SK-N-SH treated with all-trans-retinoic acid at 6 μM for 48 hours (cell line): Measurements from ENCODE around the gene ZNF292.
"Not testable (repeated sequence)": the region's sequence is repeated elsewhere in the genome, so short reads cannot be mapped to it uniquely, and the experiment has no call there.

Source experiments
- ATAC-seq: fragments of 200-7000 bp; cut with Tn5 transposase; 3 replicates; pipeline ENCODE4 v1.9.1; 2020; ENCODE audit warnings: mild to moderate bottlenecking, moderate library complexity
- ARNTL ChIP-seq: fragments of 450-650 bp; formaldehyde crosslinking; IDR thresholded peaks from 2 replicates; pipeline ENCODE4 v1.5.0; 2020; ENCODE audit warnings: low read depth, mild to moderate bottlenecking, moderate library complexity, borderline replicate concordance
- BACH2 ChIP-seq: fragments of 250-450 bp; sonication (Bioruptor Pico); IDR thresholded peaks from 2 replicates; pipeline ENCODE4 v1.9.0; 2021; ENCODE audit warnings: mild to moderate bottlenecking, borderline replicate concordance
- CREB5 ChIP-seq: fragments of 250-450 bp; sonication (Bioruptor Pico); IDR thresholded peaks from 2 replicates; pipeline ENCODE4 v1.5.1; 2020; ENCODE audit warnings: low read depth, mild to moderate bottlenecking, moderate library complexity
- CSDC2 ChIP-seq: fragments of 250-450 bp; sonication (Bioruptor Pico); IDR thresholded peaks from 2 replicates; pipeline ENCODE4 v1.5.0; 2020; ENCODE audit warnings: mild to moderate bottlenecking, moderate library complexity
- ESRRG ChIP-seq: fragments of 250-450 bp; sonication (Bioruptor Pico); IDR thresholded peaks from 2 replicates; pipeline ENCODE4 v1.6.1; 2021; ENCODE audit warnings: mild to moderate bottlenecking
- GLIS3 ChIP-seq: fragments of 250-450 bp; sonication (Bioruptor Pico); IDR thresholded peaks from 2 replicates; pipeline ENCODE4 v1.5.0; 2020; ENCODE audit warnings: mild to moderate bottlenecking, moderate library complexity
- ISL1 ChIP-seq: fragments of 250-450 bp; sonication (Bioruptor Pico); IDR thresholded peaks from 2 replicates; pipeline ENCODE4 v2.1.2; 2022; ENCODE audit warnings: mild to moderate bottlenecking, moderate library complexity
- OSR1 ChIP-seq: fragments of 250-450 bp; sonication (Bioruptor Pico); IDR thresholded peaks from 2 replicates; pipeline ENCODE4 v1.8.0; 2022; ENCODE audit warnings: moderate library complexity, mild to moderate bottlenecking, inconsistent platforms
- PATZ1 ChIP-seq: fragments of 250-450 bp; sonication (Bioruptor Pico); IDR thresholded peaks from 2 replicates; pipeline ENCODE4 v1.8.0; 2020; ENCODE audit warnings: mild to moderate bottlenecking, moderate library complexity, borderline replicate concordance
- POU6F1 ChIP-seq: fragments of 250-450 bp; sonication (Bioruptor Pico); IDR thresholded peaks from 2 replicates; pipeline ENCODE4 v1.8.0; 2021; ENCODE audit warnings: low read depth, mild to moderate bottlenecking, moderate library complexity, borderline replicate concordance
- PPARA ChIP-seq: fragments of 250-450 bp; sonication (Bioruptor Pico); IDR thresholded peaks from 2 replicates; pipeline ENCODE4 v1.5.0; 2020; ENCODE audit warnings: mild to moderate bottlenecking, borderline replicate concordance
- RARB ChIP-seq: fragments of 250-450 bp; sonication (Bioruptor Pico); IDR thresholded peaks from 2 replicates; pipeline ENCODE4 v1.8.0; 2021; ENCODE audit warnings: mild to moderate bottlenecking, moderate library complexity
- SNAI2 ChIP-seq: fragments of 250-450 bp; sonication (Bioruptor Pico); IDR thresholded peaks from 2 replicates; pipeline ENCODE4 v1.5.0; 2020; ENCODE audit warnings: mild to moderate bottlenecking, moderate library complexity
- TCF4 ChIP-seq: fragments of 250-450 bp; sonication (Bioruptor Pico); IDR thresholded peaks from 2 replicates; pipeline ENCODE4 v1.8.0; 2021; ENCODE audit warnings: mild to moderate bottlenecking, moderate library complexity, borderline replicate concordance
- TOX ChIP-seq: fragments of 250-450 bp; sonication (Bioruptor Pico); IDR thresholded peaks from 2 replicates; pipeline ENCODE4 v1.8.0; 2021; ENCODE audit warnings: mild to moderate bottlenecking, moderate library complexity, borderline replicate concordance
- TSHZ2 ChIP-seq: fragments of 250-450 bp; sonication (Bioruptor Pico); IDR thresholded peaks from 2 replicates; pipeline ENCODE4 v1.5.0; 2020; ENCODE audit warnings: mild to moderate bottlenecking, moderate library complexity
- ZC3H10 ChIP-seq: fragments of 250-450 bp; sonication (Bioruptor Pico); IDR thresholded peaks from 2 replicates; pipeline ENCODE4 v1.5.1; 2021; ENCODE audit warnings: mild to moderate bottlenecking, moderate library complexity
- ZFP3 ChIP-seq: fragments of 250-450 bp; sonication (Bioruptor Pico); IDR thresholded peaks from 2 replicates; pipeline ENCODE4 v1.5.0; 2020; ENCODE audit warnings: mild to moderate bottlenecking, moderate library complexity
- ZFP30 ChIP-seq: fragments of 450-650 bp; formaldehyde crosslinking; IDR thresholded peaks from 2 replicates; pipeline ENCODE4 v1.5.0; 2022; ENCODE audit warnings: mild to moderate bottlenecking, moderate library complexity
- ZNF565 ChIP-seq: fragments of 450-650 bp; formaldehyde crosslinking; conservative IDR thresholded peaks from 2 replicates; pipeline ENCODE4 v1.5.0; 2020; ENCODE audit warnings: low read depth, mild to moderate bottlenecking, moderate library complexity
- ZNF70 ChIP-seq: fragments of 450-650 bp; formaldehyde crosslinking; IDR thresholded peaks from 2 replicates; pipeline ENCODE4 v1.5.0; 2020; ENCODE audit warnings: mild to moderate bottlenecking, moderate library complexity
- ZNF8 ChIP-seq: fragments of 450-650 bp; formaldehyde crosslinking; IDR thresholded peaks from 2 replicates; pipeline ENCODE4 v1.5.0; 2020; ENCODE audit warnings: mild to moderate bottlenecking, moderate library complexity

Gene ZNF292

GRCh38 chr6:87230801-87231200 is 75.4 kb downstream of the ZNF292 start:
- no peak for ATAC-seq
- TF ChIP-seq GLIS3 (CRISPR knock-in tag), result no peak

GRCh38 chr6:87237804-87238203 is 82.4 kb downstream of the ZNF292 start:
- no peak for TF ChIP-seq RARB (CRISPR knock-in tag)
- TF ChIP-seq TCF4 (CRISPR knock-in tag), result no peak
- TF ChIP-seq CSDC2 (CRISPR knock-in tag), result no peak
- no peak for TF ChIP-seq OSR1 (CRISPR knock-in tag)
- no peak for TF ChIP-seq PPARA (CRISPR knock-in tag)
- TF ChIP-seq PATZ1, result no peak
- no peak for TF ChIP-seq GLIS3 (CRISPR knock-in tag)
- TF ChIP-seq ARNTL (CRISPR knock-in tag), result no peak
- no peak for TF ChIP-seq ESRRG (CRISPR knock-in tag)
- no peak for TF ChIP-seq TOX (CRISPR knock-in tag)
- peak; percentile 61; the same call in 2 of the 3 replicates for ATAC-seq

GRCh38 chr6:87239098-87239635 is 83.8 kb downstream of the ZNF292 start:
- ATAC-seq, result not testable (repeated sequence)

- no peak for ATAC-seq
- TF ChIP-seq ZNF565 (no peak), GLIS3 (CRISPR knock-in tag) (no peak), ZNF70 (no peak), CREB5 (CRISPR knock-in tag) (no peak), BACH2 (CRISPR knock-in tag) (no peak), PPARA (CRISPR knock-in tag) (no peak), ZNF8 (no peak), ZC3H10 (CRISPR knock-in tag) (no peak)
Measured at GRCh38 chr6:87241304-87241703, 85.9 kb downstream of the ZNF292 start.

- ATAC-seq, result no peak
- no peak for TF ChIP-seq ZC3H10 (CRISPR knock-in tag)
- no peak for TF ChIP-seq PPARA (CRISPR knock-in tag)
- TF ChIP-seq TCF4 (CRISPR knock-in tag), result no peak
- no peak for TF ChIP-seq ZNF8
- no peak for TF ChIP-seq ISL1 (CRISPR knock-in tag)
- no peak for TF ChIP-seq POU6F1
- TF ChIP-seq ZFP30 (CRISPR knock-in tag), result no peak
- no peak for TF ChIP-seq TOX (CRISPR knock-in tag)
- no peak for TF ChIP-seq ZFP3 (CRISPR knock-in tag)
- no peak for TF ChIP-seq GLIS3 (CRISPR knock-in tag)
- no peak for TF ChIP-seq ZNF70
- no peak for TF ChIP-seq ARNTL (CRISPR knock-in tag)
- no peak for TF ChIP-seq BACH2 (CRISPR knock-in tag)
- TF ChIP-seq, all 23 proteins: peak for 0
Measured at GRCh38 chr6:87242311-87242710, 86.9 kb downstream of the ZNF292 start.

GRCh38 chr6:87243812-87244211 is 88.4 kb downstream of the ZNF292 start:
- ATAC-seq, result no peak
- TF ChIP-seq ZFP30 (CRISPR knock-in tag) (no peak), ZFP3 (CRISPR knock-in tag) (no peak), CREB5 (CRISPR knock-in tag) (no peak), SNAI2 (CRISPR knock-in tag) (no peak), GLIS3 (CRISPR knock-in tag) (no peak), POU6F1 (no peak), ARNTL (CRISPR knock-in tag) (no peak), CSDC2 (CRISPR knock-in tag) (no peak), ZNF565 (no peak), PPARA (CRISPR knock-in tag) (no peak), TSHZ2 (CRISPR knock-in tag) (no peak)
